ENCODE measurements around the gene CCND1. TPM values are rescaled to one million over a fixed set of nuclear protein-coding genes. Genes with fewer than 3 reads are reported as not detected.
"Not testable (repeated sequence)": the region's sequence is repeated elsewhere in the genome, so short reads cannot be mapped to it uniquely, and the experiment has no call there.

CCND1 gene
- total and polyA plus RNA-seq, 4 experiments from 2014 or later: 1.00 to 1.8 (median 1.6) TPM

GRCh38 chr11:69686856-69687255 is 45.9 kb downstream of the CCND1 start:
- DNase-seq: no peak
- POLR2A ChIA-PET (ENCODE audit: partially characterized antibody): no interaction called here

GRCh38 chr11:69687969-69688771 is 47.2 kb downstream of the CCND1 start:
- H3K36me3 ChIP-seq (ENCODE audit: insufficient read depth, low read length); H3K27ac ChIP-seq (ENCODE audit: low read depth, low read length); H3K9me3 ChIP-seq (ENCODE audit: control insufficient read depth in 1 of 2, low read length in 2 of 2); H3K9me3 Mint-ChIP-seq; H3K4me1 Mint-ChIP-seq; H3K36me3 Mint-ChIP-seq; POLR2A ChIA-PET (ENCODE audit: partially characterized antibody); H3K4me3 ChIP-seq (ENCODE audit: low read length in 2 of 2); H3K27ac Mint-ChIP-seq; H3K27me3 ChIP-seq (ENCODE audit: insufficient read depth, low read length); CTCF ChIA-PET (ENCODE audit: partially characterized antibody); H3K4me1 ChIP-seq (ENCODE audit: insufficient read depth, low read length); H3K4me3 Mint-ChIP-seq; DNase-seq: not testable (repeated sequence)
- intact Hi-C loops (cut with micrococcal nuclease): loop anchor here (2.0 to 5.0 kb wide), 2 partner anchors 503 to 1069 kb away; no protein-coding TSS in a partner anchor
- peaks cover 22 to 23% of the 10 kb centered on the region in 2 donors for H3K27me3 Mint-ChIP-seq

More at GRCh38 chr11:69686856-69687255, 45.9 kb downstream of the CCND1 start:
- no peaks in the 10 kb centered on the region for H3K36me3 ChIP-seq (ENCODE audit: insufficient read depth, low read length)
- H3K27me3 Mint-ChIP-seq: peaks cover 14 to 19% of the 10 kb centered on the region in 2 donors
- peaks cover 7% of the 10 kb centered on the region for H3K4me1 ChIP-seq (ENCODE audit: insufficient read depth, low read length)
- H3K27ac ChIP-seq (ENCODE audit: low read depth, low read length): no peak overlapping the region
- peaks cover 2 to 7% (median 4%) of the 10 kb centered on the region in 4 donors for H3K4me1 Mint-ChIP-seq
- H3K4me3 ChIP-seq (ENCODE audit: low read length in 2 of 2): no peak overlapping the region
- H3K9me3 Mint-ChIP-seq: peaks cover 0 to 5% (median 0%) of the 10 kb centered on the region in 8 donors
- CTCF ChIA-PET (ENCODE audit: partially characterized antibody): interaction anchor here (1.0 kb wide), 1 partner anchor 201 kb away, joined by 3 read pairs; no protein-coding TSS in a partner anchor
- H3K27me3 ChIP-seq (ENCODE audit: insufficient read depth, low read length): no peaks in the 10 kb centered on the region
- no peaks in the 10 kb centered on the region for H3K36me3 Mint-ChIP-seq
- no peaks in the 10 kb centered on the region for H3K9me3 ChIP-seq (ENCODE audit: control insufficient read depth in 1 of 2, low read length in 2 of 2)
- no peak overlapping the region for H3K27ac Mint-ChIP-seq
- H3K4me3 Mint-ChIP-seq: no peak overlapping the region
- intact Hi-C loops (cut with micrococcal nuclease): loop anchor here (2.0 to 5.0 kb wide), 2 partner anchors 504 to 1070 kb away; no protein-coding TSS in a partner anchor

- Histone ChIP-seq H3K36me3 (ENCODE audit: insufficient read depth, low read length) (no peaks in the 10 kb centered on the region), H3K4me3 (ENCODE audit: low read length in 2 of 2) (no peak overlapping the region), H3K27ac (ENCODE audit: low read depth, low read length) (no peak overlapping the region), H3K4me1 (ENCODE audit: insufficient read depth, low read length) (peaks cover 7% of the 10 kb centered on the region), H3K9me3 (ENCODE audit: control insufficient read depth in 1 of 2, low read length in 2 of 2) (no peaks in the 10 kb centered on the region), H3K27me3 (ENCODE audit: insufficient read depth, low read length) (no peaks in the 10 kb centered on the region)
- ChIA-PET CTCF (ENCODE audit: partially characterized antibody) (no interaction called here), POLR2A (ENCODE audit: partially characterized antibody) (no interaction called here)
- Mint-ChIP-seq H3K27ac (no peak overlapping the region), H3K4me1 (peaks cover 2 to 7% (median 4%) of the 10 kb centered on the region in 4 donors), H3K27me3 (peaks cover 31 to 36% of the 10 kb centered on the region in 2 donors), H3K9me3 (peaks cover 0 to 8% (median 3%) of the 10 kb centered on the region in 8 donors), H3K4me3 (no peak overlapping the region), H3K36me3 (no peaks in the 10 kb centered on the region)
- intact Hi-C loops (cut with micrococcal nuclease): loop anchor here (5.0 kb wide), 1 partner anchor 1068 kb away; no protein-coding TSS in a partner anchor
- no peak for DNase-seq
Observed at GRCh38 chr11:69689484-69690319, 48.7 kb downstream of the CCND1 start.

GRCh38 chr11:69691463-69691862 is 50.5 kb downstream of the CCND1 start:
- H3K27ac Mint-ChIP-seq: no peak overlapping the region
- no peaks in the 10 kb centered on the region for H3K4me1 Mint-ChIP-seq
- ChIA-PET POLR2A (ENCODE audit: partially characterized antibody) (interaction anchor here (0.7 kb wide), 1 partner anchor 502 kb away, joined by 3 read pairs; no protein-coding TSS in a partner anchor), CTCF (ENCODE audit: partially characterized antibody) (no interaction called here)
- H3K36me3 Mint-ChIP-seq: no peaks in the 10 kb centered on the region
- intact Hi-C loops (cut with micrococcal nuclease): no loop called here
- no peak overlapping the region for H3K4me3 ChIP-seq (ENCODE audit: low read length in 2 of 2)
- H3K27ac ChIP-seq (ENCODE audit: low read depth, low read length): no peak overlapping the region
- peaks cover 0 to 8% (median 3%) of the 10 kb centered on the region in 8 donors for H3K9me3 Mint-ChIP-seq
- H3K27me3 Mint-ChIP-seq: peaks cover 35 to 41% of the 10 kb centered on the region in 2 donors
- H3K27me3 ChIP-seq (ENCODE audit: insufficient read depth, low read length): no peaks in the 10 kb centered on the region
- H3K4me3 Mint-ChIP-seq: no peak overlapping the region
- H3K9me3 ChIP-seq (ENCODE audit: control insufficient read depth in 1 of 2, low read length in 2 of 2): no peaks in the 10 kb centered on the region
- no peaks in the 10 kb centered on the region for H3K4me1 ChIP-seq (ENCODE audit: insufficient read depth, low read length)
- no peak for DNase-seq
- no peaks in the 10 kb centered on the region for H3K36me3 ChIP-seq (ENCODE audit: insufficient read depth, low read length)

GRCh38 chr11:69692422-69692821 is 51.5 kb downstream of the CCND1 start:
- H3K36me3 Mint-ChIP-seq: no peaks in the 10 kb centered on the region
- peaks cover 3% of the 10 kb centered on the region for H3K27me3 ChIP-seq (ENCODE audit: insufficient read depth, low read length)
- H3K9me3 ChIP-seq (ENCODE audit: control insufficient read depth in 1 of 2, low read length in 2 of 2): no peaks in the 10 kb centered on the region
- CTCF ChIA-PET (ENCODE audit: partially characterized antibody): no interaction called here
- H3K4me3 ChIP-seq (ENCODE audit: low read length in 2 of 2): no peak overlapping the region
- H3K36me3 ChIP-seq (ENCODE audit: insufficient read depth, low read length): no peaks in the 10 kb centered on the region
- no peak for DNase-seq
- POLR2A ChIA-PET (ENCODE audit: partially characterized antibody): no interaction called here
- peaks cover 0 to 8% (median 3%) of the 10 kb centered on the region in 8 donors for H3K9me3 Mint-ChIP-seq
- no peaks in the 10 kb centered on the region for H3K4me1 ChIP-seq (ENCODE audit: insufficient read depth, low read length)
- no peak overlapping the region for H3K4me3 Mint-ChIP-seq
- H3K27me3 Mint-ChIP-seq: peaks cover 39 to 50% of the 10 kb centered on the region in 2 donors
- H3K27ac ChIP-seq (ENCODE audit: low read depth, low read length): no peak overlapping the region
- no peaks in the 10 kb centered on the region for H3K4me1 Mint-ChIP-seq
- H3K27ac Mint-ChIP-seq: peak overlapping the region in 1 of 7 donors; percentile 82
- intact Hi-C loops (cut with micrococcal nuclease): no loop called here

- no peak overlapping the region for H3K27ac Mint-ChIP-seq
- POLR2A ChIA-PET (ENCODE audit: partially characterized antibody): no interaction called here
- intact Hi-C loops (cut with micrococcal nuclease): no loop called here
- peaks cover 0 to 8% (median 3%) of the 10 kb centered on the region in 8 donors for H3K9me3 Mint-ChIP-seq
- H3K4me3 Mint-ChIP-seq: no peak overlapping the region
- H3K9me3 ChIP-seq (ENCODE audit: control insufficient read depth in 1 of 2, low read length in 2 of 2): no peaks in the 10 kb centered on the region
- no peak for DNase-seq
- H3K36me3 Mint-ChIP-seq: no peaks in the 10 kb centered on the region
- H3K36me3 ChIP-seq (ENCODE audit: insufficient read depth, low read length): no peaks in the 10 kb centered on the region
- no peak overlapping the region for H3K27ac ChIP-seq (ENCODE audit: low read depth, low read length)
- H3K4me3 ChIP-seq (ENCODE audit: low read length in 2 of 2): no peak overlapping the region
- no peaks in the 10 kb centered on the region for H3K4me1 ChIP-seq (ENCODE audit: insufficient read depth, low read length)
- H3K27me3 Mint-ChIP-seq: peaks cover 43 to 49% of the 10 kb centered on the region in 2 donors
- no peaks in the 10 kb centered on the region for H3K4me1 Mint-ChIP-seq
- H3K27me3 ChIP-seq (ENCODE audit: insufficient read depth, low read length): peaks cover 3% of the 10 kb centered on the region
- CTCF ChIA-PET (ENCODE audit: partially characterized antibody): no interaction called here
Observed at GRCh38 chr11:69694781-69695180, 53.8 kb downstream of the CCND1 start.

- Histone ChIP-seq H3K36me3 (ENCODE audit: insufficient read depth, low read length) (no peaks in the 10 kb centered on the region), H3K27ac (ENCODE audit: low read depth, low read length) (no peak overlapping the region), H3K27me3 (ENCODE audit: insufficient read depth, low read length) (peaks cover 5% of the 10 kb centered on the region), H3K4me1 (ENCODE audit: insufficient read depth, low read length) (no peaks in the 10 kb centered on the region), H3K4me3 (ENCODE audit: low read length in 2 of 2) (no peak overlapping the region), H3K9me3 (ENCODE audit: control insufficient read depth in 1 of 2, low read length in 2 of 2) (no peaks in the 10 kb centered on the region)
- Mint-ChIP-seq H3K4me1 (no peaks in the 10 kb centered on the region), H3K27me3 (peaks cover 42 to 48% of the 10 kb centered on the region in 2 donors), H3K4me3 (no peak overlapping the region), H3K36me3 (no peaks in the 10 kb centered on the region), H3K27ac (no peak overlapping the region), H3K9me3 (peaks cover 0 to 8% (median 3%) of the 10 kb centered on the region in 8 donors)
- CTCF ChIA-PET (ENCODE audit: partially characterized antibody): no interaction called here
- DNase-seq: no peak
- intact Hi-C loops (cut with micrococcal nuclease): no loop called here
- POLR2A ChIA-PET (ENCODE audit: partially characterized antibody): no interaction called here
Observed at GRCh38 chr11:69695581-69695980, 54.6 kb downstream of the CCND1 start.

All from CD4-positive, alpha-beta memory T cell (primary cell).